ENCODE measurements around the gene MDGA2.
"Not testable (repeated sequence)": the region's sequence is repeated elsewhere in the genome, so short reads cannot be mapped to it uniquely, and the experiment has no call there.

The MDGA2 gene

DNA sequence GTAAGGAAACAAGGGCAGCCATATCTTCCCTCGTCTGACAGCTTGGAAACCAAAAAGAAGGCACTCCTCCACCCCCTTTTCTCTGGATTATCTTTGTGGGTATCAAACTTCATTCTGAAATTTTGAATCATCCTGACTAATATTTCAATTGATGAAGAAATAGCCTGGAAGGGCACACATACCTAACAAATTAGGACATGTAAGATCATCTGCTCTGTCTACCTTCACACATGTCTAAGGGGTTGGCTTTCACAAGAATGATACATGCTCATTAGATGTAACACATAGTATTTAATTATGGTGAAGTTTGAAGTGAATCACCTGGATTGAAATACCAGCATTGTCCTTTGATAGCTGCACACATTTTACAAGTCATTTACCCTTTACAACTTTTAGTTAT, 675.7 kb downstream of the MDGA2 start:
- H3K9me3 Mint-ChIP-seq: peaks cover 6 to 7% of the 10 kb centered on the region in 2 donors
- H3K27ac Mint-ChIP-seq: no peak overlapping the region

GRCh38 chr14:46989566-46989965, 685.8 kb downstream of the MDGA2 start:
- Mint-ChIP-seq H3K4me1 (no peaks in the 10 kb centered on the region), H3K27ac (no peak overlapping the region), H3K27me3 (no peaks in the 10 kb centered on the region), H3K4me3 (no peak overlapping the region), H3K9me3 (peaks cover 0 to 4% of the 10 kb centered on the region in 2 donors)
- no peak for DNase-seq
- ATAC-seq: no peak

More for the DNA sequence above, 675.7 kb downstream of the MDGA2 start:
- Mint-ChIP-seq H3K4me3 (no peak overlapping the region), H3K4me1 (no peaks in the 10 kb centered on the region), H3K27me3 (no peaks in the 10 kb centered on the region)
- DNase-seq (no peak), ATAC-seq (no peak)

DNA sequence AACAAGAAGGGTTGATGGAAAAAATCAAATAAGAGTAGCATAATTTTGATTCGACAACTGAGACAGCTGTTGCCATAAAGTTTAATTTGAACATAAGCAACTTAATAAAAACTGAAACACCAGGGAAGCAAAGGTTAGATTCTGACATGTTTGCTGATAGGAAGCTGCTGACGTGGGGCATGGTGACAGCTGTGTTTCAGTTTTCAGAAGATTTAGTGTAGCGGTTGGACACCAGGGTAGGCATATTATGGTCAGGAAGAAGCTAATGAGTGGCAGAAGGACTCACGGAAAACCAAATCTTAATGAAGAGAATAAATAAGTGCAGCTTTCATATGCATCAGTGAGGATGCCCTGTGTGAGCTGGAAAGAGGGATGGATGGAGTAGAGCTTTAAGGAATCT, 687.1 kb downstream of the MDGA2 start:
- DNase-seq (no peak), ATAC-seq (no peak)
- H3K27me3 Mint-ChIP-seq: no peaks in the 10 kb centered on the region
- no peak overlapping the region for H3K4me3 Mint-ChIP-seq
- no peaks in the 10 kb centered on the region for H3K4me1 Mint-ChIP-seq
- H3K9me3 Mint-ChIP-seq: peaks cover 0 to 4% of the 10 kb centered on the region in 2 donors
- H3K27ac Mint-ChIP-seq: no peak overlapping the region

GRCh38 chr14:46985529-46986380, 689.6 kb downstream of the MDGA2 start:
- no peak for DNase-seq
- no peak for ATAC-seq
- Mint-ChIP-seq H3K9me3 (peaks cover 0 to 9% of the 10 kb centered on the region in 2 donors), H3K4me1 (no peaks in the 10 kb centered on the region), H3K4me3 (no peak overlapping the region), H3K27ac (no peak overlapping the region), H3K27me3 (no peaks in the 10 kb centered on the region)

- no peak for DNase-seq
- Mint-ChIP-seq H3K9me3 (peaks cover 0 to 8% of the 10 kb centered on the region in 2 donors), H3K27ac (no peak overlapping the region), H3K4me3 (no peak overlapping the region), H3K27me3 (no peaks in the 10 kb centered on the region), H3K4me1 (no peaks in the 10 kb centered on the region)
- no peak for ATAC-seq
These were observed 702.1 kb downstream of the MDGA2 start for GRCh38 chr14:46973295-46973694.

DNA sequence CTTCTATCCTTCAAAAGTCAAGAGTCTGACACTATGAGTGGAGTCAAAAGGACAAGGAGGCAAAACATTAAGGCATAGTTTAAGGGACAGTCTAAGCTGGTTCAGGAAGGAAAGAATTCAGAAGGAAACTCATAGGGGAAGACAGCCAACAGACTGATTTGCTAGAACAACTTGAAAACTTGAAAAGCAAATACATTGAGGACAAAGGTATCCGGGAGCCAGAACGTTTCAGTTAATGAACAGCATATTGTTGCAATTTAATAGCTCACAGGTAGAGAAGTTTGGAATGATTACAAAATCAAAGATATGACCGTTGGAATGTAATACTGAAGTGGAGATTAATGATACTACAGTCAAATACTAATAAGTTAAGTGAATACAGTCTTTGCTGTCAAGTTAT, 711.0 kb downstream of the MDGA2 start:
- no peaks in the 10 kb centered on the region for H3K27me3 Mint-ChIP-seq
- H3K9me3 Mint-ChIP-seq: peaks cover 6 to 14% of the 10 kb centered on the region in 2 donors
- no peak for ATAC-seq
- no peak overlapping the region for H3K4me3 Mint-ChIP-seq
- H3K4me1 Mint-ChIP-seq: no peaks in the 10 kb centered on the region
- no peak overlapping the region for H3K27ac Mint-ChIP-seq
- no peak for DNase-seq

DNA sequence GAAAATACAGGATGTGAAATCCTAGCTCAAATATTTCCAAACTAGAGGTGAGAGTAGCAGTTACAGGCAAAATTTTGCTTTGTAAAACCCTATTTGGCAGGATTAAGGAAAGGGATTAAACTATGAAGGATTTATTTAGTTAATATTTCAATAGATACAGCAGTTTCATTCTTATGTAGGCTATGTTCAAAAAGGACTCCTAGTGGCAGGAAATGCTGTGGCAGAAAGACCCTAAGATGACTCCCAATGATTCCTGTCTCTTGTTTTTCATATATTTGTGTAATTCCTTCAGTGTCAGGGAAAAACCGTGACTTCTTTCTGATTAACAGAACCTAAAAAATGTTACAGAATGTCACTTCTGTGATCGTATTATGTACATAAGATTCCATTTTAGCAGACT, 724.3 kb downstream of the MDGA2 start:
- H3K4me3 Mint-ChIP-seq: no peak overlapping the region
- H3K9me3 Mint-ChIP-seq: peaks cover 15 to 21% of the 10 kb centered on the region in 2 donors
- no peaks in the 10 kb centered on the region for H3K4me1 Mint-ChIP-seq
- DNase-seq (no peak), ATAC-seq (no peak)
- no peaks in the 10 kb centered on the region for H3K27me3 Mint-ChIP-seq
- H3K27ac Mint-ChIP-seq: no peak overlapping the region

DNA sequence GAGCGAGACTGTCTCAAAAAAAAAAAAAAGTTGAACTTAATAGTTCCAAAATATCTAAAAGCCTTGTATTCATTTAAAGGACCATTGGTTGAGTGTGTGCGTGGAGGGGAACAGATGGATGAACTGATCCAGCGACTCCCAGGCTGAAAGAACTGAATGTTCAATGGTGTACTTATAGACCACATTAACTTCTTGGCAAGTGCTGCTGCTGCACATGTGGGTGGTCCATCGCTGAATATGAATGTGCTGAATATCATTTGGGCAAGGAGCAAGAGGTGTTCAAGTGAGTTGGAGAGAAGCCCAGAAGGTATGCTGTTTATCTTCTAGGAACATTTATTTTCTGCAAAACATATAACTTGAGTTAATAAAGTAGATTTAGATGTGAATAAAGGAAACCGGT, 734.8 kb downstream of the MDGA2 start:
- Mint-ChIP-seq H3K27ac (no peak overlapping the region), H3K27me3 (no peaks in the 10 kb centered on the region), H3K9me3 (peaks cover 17 to 21% of the 10 kb centered on the region in 2 donors), H3K4me3 (no peak overlapping the region), H3K4me1 (no peaks in the 10 kb centered on the region)
- DNase-seq (no peak), ATAC-seq (no peak)

GRCh38 chr14:46920542-46920941, 754.9 kb downstream of the MDGA2 start:
- Mint-ChIP-seq H3K9me3 (peaks cover 5 to 20% of the 10 kb centered on the region in 2 donors), H3K4me1 (no peaks in the 10 kb centered on the region), H3K27ac (no peak overlapping the region), H3K27me3 (no peaks in the 10 kb centered on the region), H3K4me3 (no peak overlapping the region)
- no peak for DNase-seq
- no peak for ATAC-seq

GRCh38 chr14:46915539-46915938, 759.9 kb downstream of the MDGA2 start:
- not testable (repeated sequence) for DNase-seq, H3K4me1 Mint-ChIP-seq, H3K27ac Mint-ChIP-seq, ATAC-seq, H3K27me3 Mint-ChIP-seq, H3K4me3 Mint-ChIP-seq
- H3K9me3 Mint-ChIP-seq: peaks cover 8 to 10% of the 10 kb centered on the region in 2 donors

- H3K27me3 Mint-ChIP-seq: no peaks in the 10 kb centered on the region
- peaks cover 4 to 6% of the 10 kb centered on the region in 2 donors for H3K9me3 Mint-ChIP-seq
- no peak for ATAC-seq
- no peaks in the 10 kb centered on the region for H3K4me1 Mint-ChIP-seq
- DNase-seq: no peak
- no peak overlapping the region for H3K27ac Mint-ChIP-seq
- no peak overlapping the region for H3K4me3 Mint-ChIP-seq
These were observed 772.6 kb downstream of the MDGA2 start for GRCh38 chr14:46902837-46903236.

GRCh38 chr14:46894476-46894875, 780.9 kb downstream of the MDGA2 start:
- H3K27ac Mint-ChIP-seq: no peak overlapping the region
- H3K9me3 Mint-ChIP-seq: peaks cover 0 to 4% of the 10 kb centered on the region in 2 donors
- no peak overlapping the region for H3K4me3 Mint-ChIP-seq
- no peaks in the 10 kb centered on the region for H3K27me3 Mint-ChIP-seq
- ATAC-seq (no peak), DNase-seq (no peak)
- H3K4me1 Mint-ChIP-seq: no peaks in the 10 kb centered on the region

- DNase-seq: no peak
- H3K27me3 Mint-ChIP-seq: no peaks in the 10 kb centered on the region
- no peaks in the 10 kb centered on the region for H3K4me1 Mint-ChIP-seq
- ATAC-seq: no peak
- H3K4me3 Mint-ChIP-seq: no peak overlapping the region
- H3K27ac Mint-ChIP-seq: no peak overlapping the region
- H3K9me3 Mint-ChIP-seq: no peaks in the 10 kb centered on the region
These were observed 788.3 kb downstream of the MDGA2 start for GRCh38 chr14:46887144-46887543.

- Mint-ChIP-seq H3K27me3 (no peaks in the 10 kb centered on the region), H3K9me3 (no peaks in the 10 kb centered on the region), H3K4me3 (no peak overlapping the region), H3K4me1 (no peaks in the 10 kb centered on the region), H3K27ac (no peak overlapping the region)
- ATAC-seq (no peak), DNase-seq (no peak)
These were observed 789.8 kb downstream of the MDGA2 start for GRCh38 chr14:46885566-46885965.

DNA sequence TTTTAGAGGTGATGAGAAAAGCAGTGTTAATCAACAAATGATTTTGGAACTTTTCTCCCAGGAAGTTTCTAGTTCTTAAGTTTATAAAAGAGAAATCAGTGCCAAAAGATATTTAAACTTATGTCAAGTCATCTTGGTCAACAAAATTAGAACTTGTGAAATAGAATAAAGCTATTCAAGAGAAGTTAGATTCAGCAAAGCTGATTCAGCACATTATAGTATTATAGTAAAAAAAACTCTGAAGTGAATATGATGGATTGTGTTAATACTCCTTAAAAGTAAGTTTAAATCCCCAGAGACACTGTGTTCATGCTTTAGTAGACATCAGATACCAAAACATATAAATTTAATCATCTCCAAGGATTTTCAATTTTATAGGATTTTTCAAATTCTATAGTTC, 813.7 kb downstream of the MDGA2 start:
- no peak overlapping the region for H3K4me3 Mint-ChIP-seq
- H3K4me1 Mint-ChIP-seq: no peaks in the 10 kb centered on the region
- peaks cover 11 to 21% of the 10 kb centered on the region in 2 donors for H3K9me3 Mint-ChIP-seq
- DNase-seq (no peak), ATAC-seq (no peak)
- no peaks in the 10 kb centered on the region for H3K27me3 Mint-ChIP-seq
- no peak overlapping the region for H3K27ac Mint-ChIP-seq

GRCh38 chr14:46840944-46841720, 834.3 kb downstream of the MDGA2 start:
- Mint-ChIP-seq H3K9me3 (no peaks in the 10 kb centered on the region), H3K27me3 (no peaks in the 10 kb centered on the region), H3K4me3 (no peak overlapping the region), H3K27ac (no peak overlapping the region), H3K4me1 (no peaks in the 10 kb centered on the region)
- no peak for ATAC-seq
- DNase-seq: no peak

Data from stimulated activated naive CD8-positive, alpha-beta T cell treated with anti-CD3 and anti-CD28 coated beads, Interleukin-15, amount 100 ng/mL, for 72 hours (primary cell).